NCI-H82 treated with DMSO at 0.1 percent for 48 hours (cell line): Measurements from ENCODE around the gene TMEM72.

Experiments used
- DNase-seq: peaks from one replicate; lab custom pipeline; 2025; ENCODE audit not compliant: unreplicated experiment; lab: John Stamatoyannopoulos, UW

Gene TMEM72

DNA sequence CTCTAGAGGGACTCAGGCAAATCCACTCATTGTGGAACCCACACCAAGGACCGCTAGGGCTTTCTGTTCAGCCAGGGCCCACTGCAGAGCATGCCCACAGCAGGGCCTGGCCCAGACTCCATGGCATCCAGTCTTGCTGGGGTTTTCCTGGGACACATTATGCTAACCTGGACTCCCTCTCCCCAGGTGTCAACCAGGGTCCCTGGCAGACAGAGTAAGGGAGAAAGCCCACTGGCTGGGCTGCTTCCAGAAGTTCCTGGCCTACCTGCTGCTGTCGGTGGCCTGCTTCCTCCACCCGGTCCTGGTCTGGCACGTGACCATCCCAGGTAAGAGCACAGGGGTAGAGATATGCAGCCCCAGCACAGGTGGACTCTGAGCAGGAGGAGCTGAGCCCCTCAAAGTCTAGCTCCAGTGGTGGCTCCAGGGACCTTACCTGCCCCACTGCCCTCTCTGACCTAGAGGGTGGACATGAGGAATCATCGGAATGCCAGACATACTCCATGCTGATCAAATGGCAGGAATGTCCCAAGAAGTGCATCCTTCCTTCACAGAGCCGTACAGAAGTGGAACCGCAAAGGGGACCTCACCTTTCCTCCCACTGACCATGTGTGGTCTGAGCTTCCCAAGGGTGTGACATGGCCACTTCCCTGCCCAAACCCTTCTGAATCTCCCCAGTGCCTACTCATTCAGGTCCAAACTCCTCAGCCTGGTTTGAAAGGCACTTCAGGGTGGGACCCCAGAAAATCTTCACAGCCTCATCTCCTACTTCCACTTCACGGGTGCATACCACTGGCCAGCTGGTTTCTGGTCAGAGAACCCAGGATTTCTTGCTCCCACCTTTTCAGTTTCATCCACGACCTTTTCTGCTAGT, 22.5 kb downstream of the TMEM72 start:
- DNase-seq = no peak

GRCh38 chr10:44934416-44935200, 23.5 kb downstream of the TMEM72 start:
- no peak for DNase-seq

DNA sequence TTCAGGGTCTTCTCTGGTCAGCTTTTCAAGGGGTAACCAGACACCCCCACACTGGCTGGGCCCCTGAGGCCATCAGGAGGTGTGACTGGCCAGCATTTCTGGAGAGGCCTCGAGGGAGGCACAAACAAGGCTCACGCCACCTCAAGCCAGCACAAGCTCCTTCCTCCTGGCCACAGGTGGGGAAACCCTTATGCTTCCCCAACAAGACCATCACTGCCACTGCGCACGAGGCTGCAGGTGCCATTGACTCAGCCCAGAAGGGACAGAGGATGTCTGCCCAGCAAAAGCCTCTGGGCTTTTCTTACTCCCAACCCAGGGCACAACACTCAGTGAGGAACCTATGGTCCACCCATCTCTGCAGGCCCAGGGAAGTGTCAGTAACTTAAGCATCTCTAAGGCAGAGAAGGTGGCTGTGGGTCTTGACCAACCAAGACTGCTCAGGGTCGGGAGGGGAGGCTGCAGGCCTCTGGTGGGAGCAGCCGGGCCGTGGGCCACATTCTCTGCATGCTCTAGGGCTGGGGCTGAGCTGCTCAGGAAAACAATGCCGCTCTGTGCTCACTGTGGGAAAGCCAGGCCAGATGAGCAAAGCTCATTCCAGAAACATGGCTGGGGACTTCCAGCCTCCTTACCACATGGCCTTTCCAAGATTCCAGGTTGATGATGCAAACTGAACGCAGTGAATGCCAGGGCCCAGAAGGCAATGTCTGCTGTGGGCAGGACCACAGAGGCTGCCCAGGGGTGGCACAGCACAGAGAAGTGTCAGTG, 24.2 kb downstream of the TMEM72 start:
- DNase-seq = no peak

DNA sequence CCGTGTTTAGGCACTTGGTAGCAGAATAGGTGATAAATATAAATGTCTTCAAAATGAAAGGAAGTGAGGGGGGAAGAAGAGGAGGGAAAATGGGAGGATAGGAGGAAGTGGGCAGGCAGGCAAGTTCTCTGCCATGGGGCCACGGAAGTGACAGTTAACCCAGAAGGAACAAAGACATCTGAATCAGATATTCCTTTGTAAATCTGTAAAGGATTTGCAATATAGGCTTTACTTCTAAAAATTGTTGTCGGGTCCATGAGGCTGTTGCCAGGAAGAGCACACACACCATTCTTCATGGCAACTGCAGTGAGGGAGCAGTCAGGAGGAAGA, 24.8 kb downstream of the TMEM72 start:
- no peak for DNase-seq

DNA sequence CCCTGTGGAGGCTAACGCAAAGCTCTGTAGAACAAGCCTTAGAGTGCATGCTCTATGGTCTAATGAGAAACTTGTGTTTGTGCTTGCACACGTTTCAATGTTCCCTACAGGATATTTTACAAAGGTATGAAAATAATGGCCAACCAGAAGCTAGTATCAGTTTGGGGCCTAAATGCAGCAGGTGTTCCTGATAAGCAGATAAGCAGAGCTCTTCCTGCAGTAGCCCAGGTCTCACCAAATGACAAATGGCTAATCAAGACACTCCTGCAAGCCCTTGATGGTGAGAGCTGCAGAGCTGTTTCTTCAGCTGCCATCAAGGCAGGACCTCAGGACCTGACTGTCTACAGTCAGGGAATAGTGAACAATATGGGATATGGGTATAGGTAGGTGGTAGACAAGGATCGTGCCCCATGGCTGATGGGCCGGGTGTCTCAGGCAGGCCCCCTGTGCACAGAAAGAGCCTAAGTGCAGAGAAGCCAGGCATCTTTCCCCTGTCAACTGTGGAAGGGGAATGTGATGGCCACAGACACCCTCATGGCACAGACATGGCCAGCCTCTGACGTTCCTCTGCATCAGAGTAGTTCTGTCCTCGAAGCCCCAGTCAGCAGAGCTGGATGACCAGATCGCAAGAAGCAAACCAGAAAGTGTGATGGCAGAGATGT, 25.3 kb downstream of the TMEM72 start:
- no peak for DNase-seq

GRCh38 chr10:44937196-44938005, 26.3 kb downstream of the TMEM72 start:
- DNase-seq = no peak

DNA sequence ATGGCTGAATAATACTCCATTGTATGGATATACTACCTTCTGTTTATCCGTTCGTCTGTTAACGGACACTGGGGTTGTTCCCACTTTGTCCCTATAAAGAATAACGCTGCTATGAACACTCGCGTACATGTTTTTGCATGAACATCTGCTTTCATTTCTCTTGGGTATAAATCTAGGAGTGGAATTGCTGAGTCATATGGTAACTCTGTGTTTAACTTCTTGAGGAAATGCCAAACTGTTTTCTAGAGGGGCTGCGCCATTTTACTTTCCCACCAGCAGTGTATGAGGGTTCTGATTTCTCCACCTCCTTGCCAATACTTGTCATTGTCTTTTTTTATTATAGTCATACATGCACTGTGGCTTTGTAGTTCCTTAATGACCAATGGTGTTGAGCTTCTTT, 27.8 kb downstream of the TMEM72 start:
- no peak for DNase-seq

DNA sequence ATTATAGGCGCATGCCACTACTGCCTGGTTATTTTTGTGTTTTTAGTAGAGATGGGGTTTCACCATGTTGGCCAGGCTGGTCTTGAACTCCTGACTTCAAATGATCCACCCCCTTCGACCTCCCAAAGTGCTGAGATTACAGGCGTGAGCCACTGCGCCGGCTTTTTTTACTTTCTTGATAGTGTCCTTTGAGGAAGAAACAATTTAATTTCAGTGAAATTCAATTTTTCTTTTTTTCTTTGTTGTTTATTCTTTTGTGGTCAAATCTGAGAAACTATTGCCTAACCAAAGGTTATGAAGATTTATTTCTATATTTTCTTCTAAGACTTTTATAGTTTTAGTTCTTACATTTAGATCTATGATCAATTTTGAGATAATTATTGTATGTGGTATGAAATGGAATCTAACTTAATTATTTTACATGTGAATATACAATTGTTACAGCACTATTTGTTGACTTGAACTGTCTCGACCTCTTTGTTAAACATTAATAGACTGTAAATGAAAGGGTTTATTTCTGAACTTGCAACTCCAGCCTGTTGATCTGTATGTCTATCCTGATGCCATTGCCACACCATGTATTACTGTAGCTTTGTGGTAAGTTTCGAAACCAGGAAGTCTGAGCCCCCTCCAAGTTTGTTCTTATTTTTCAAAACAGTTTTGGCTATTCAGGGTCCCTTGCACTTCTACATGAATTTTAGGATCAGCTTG, 28.7 kb downstream of the TMEM72 start:
- no peak for DNase-seq

- no peak for DNase-seq
These were observed 33.2 kb downstream of the TMEM72 start for GRCh38 chr10:44944354-44944753.

GRCh38 chr10:44946205-44946604, 35.1 kb downstream of the TMEM72 start:
- no peak for DNase-seq

DNA sequence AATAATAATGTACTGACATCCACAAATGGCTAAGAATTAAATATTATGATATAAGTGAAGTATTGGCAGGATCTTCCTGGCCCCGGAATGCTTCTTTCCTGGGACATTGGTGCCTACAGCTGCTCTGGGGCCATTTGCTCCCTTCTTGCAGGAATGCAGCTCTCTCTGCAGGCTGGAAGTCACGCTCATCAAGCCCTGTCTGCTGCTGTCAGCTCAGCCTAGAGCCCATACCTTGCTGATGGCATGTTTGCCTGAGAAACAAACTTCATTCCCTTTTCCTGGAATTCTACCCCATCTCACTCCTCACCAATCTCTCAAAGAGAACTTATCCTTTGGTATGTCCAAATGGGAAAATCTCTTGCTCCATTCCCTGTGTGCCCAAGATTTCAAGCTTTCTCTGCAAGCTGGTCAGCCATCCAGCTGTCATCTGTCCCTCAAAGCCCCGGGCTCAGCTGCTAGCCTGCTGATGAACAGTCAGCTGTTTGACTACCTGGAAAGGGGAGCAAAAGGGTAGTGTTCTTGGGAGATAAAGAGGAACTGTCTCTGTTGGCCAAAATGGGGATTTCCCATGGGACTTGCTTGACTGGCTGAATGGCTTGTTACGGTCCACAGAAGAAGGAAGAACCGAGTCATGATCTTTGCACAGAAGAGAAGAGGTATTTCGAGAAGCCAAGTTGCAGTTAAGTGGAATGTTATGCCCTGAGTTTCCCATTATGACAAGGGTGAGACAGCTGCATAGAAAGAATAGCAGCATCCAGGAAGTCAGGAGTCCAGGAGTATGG, 36.4 kb downstream of the TMEM72 start:
- DNase-seq = no peak

DNA sequence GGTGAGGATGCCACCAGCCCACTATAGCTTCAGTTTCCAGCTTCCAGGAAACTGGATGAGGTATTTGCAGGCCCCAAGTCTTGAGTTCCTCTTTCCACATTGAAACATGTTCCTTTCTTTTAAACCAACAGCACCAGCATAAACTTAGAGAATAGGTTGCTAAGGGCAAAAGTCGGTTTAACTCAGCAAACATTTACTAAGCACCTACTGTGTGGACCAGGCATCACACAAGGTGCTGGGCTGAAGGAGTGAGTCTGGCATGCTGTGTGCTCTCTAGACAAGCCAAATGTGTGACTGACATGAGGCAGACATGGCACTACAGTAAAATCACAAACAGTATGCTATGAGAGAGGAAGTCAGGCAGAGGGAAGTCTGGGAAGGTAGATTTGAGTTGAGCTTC, 37.5 kb downstream of the TMEM72 start:
- DNase-seq = no peak

DNA sequence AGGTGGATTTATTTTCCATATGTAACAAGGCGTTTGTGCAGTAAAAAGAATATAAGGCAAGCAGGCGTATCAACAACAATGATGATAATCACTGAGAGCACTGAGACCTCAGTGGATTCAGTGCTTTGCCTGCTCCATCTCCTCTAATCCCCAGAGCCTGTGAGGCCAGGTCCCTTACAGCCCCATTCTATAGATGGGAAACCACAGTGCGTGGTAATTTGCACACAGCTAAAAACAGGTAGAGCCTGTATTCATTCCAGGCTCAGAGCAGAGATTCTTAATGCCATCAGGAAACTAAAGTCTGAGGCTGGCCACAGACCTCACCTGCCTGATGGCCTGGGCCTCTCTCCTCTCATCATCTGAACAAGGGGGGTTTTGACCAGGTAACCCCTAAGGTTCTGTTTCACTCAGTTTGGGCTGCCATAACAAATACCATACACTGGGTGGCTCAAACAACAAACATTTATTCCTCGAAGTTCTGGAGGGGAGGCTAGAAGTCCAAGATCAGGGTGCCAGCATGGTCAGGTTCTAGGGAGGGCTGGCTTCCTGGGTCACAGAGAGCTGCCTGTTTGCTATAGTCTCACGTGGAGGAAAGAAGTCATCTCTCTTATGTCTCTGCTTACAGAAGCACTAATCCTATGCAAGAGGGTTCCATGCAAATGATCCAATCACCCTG, 38.1 kb downstream of the TMEM72 start:
- no peak for DNase-seq

GRCh38 chr10:44949915-44950314, 38.8 kb downstream of the TMEM72 start:
- no peak for DNase-seq

- DNase-seq = no peak
These were observed 39.4 kb downstream of the TMEM72 start for GRCh38 chr10:44950326-44951225.

- no peak for DNase-seq
These were observed 40.6 kb downstream of the TMEM72 start for GRCh38 chr10:44951576-44952226.

GRCh38 chr10:44952779-44953231, 41.7 kb downstream of the TMEM72 start:
- no peak for DNase-seq
